Measurements from ENCODE around the gene GDF11.

GDF11 gene

GRCh38 chr12:55715833-55716581 lies 26.9 kb upstream of the GDF11 start, which contains the start of gene BLOC1S1:
Gene BLOC1S1 (plus strand): TSS chr12:55716046. CDS start chr12:55716052, 6 bp downstream.
- peak within 1 kb of the TSS; percentile 95 for H3K27ac Mint-ChIP-seq
- no peaks in the 10 kb centered on the region for H3K36me3 Mint-ChIP-seq (ENCODE audit: low read depth)
- TF ChIP-seq CTCF (IDR thresholded peaks at IDR 0.05), result no peak
- H3K9me3 Mint-ChIP-seq, result no peaks in the 10 kb centered on the region
- peak within 1 kb of the TSS; percentile 88 for H3K4me3 Mint-ChIP-seq
- peak; percentile 94 for DNase-seq
- H3K27me3 Mint-ChIP-seq (ENCODE audit: low read depth, poor library complexity), result peaks cover 26% of the 10 kb centered on the region
- peaks cover 43% of the 10 kb centered on the region for H3K4me1 Mint-ChIP-seq

GRCh38 chr12:55716582-55716957 lies 26.4 kb upstream of the GDF11 start:
- no peak for TF ChIP-seq CTCF (IDR thresholded peaks at IDR 0.05)
- peaks cover 43% of the 10 kb centered on the region for H3K4me1 Mint-ChIP-seq
- no peaks in the 10 kb centered on the region for H3K9me3 Mint-ChIP-seq
- no peaks in the 10 kb centered on the region for H3K36me3 Mint-ChIP-seq (ENCODE audit: low read depth)
- peaks cover 21% of the 10 kb centered on the region for H3K27me3 Mint-ChIP-seq (ENCODE audit: low read depth, poor library complexity)
- DNase-seq, result no peak
- H3K27ac Mint-ChIP-seq, result no peak overlapping the region
- peak overlapping the region; percentile 88 for H3K4me3 Mint-ChIP-seq

GRCh38 chr12:55717011-55718007 lies 25.6 kb upstream of the GDF11 start:
- Mint-ChIP-seq H3K27ac (peak overlapping the region; percentile 92), H3K36me3 (ENCODE audit: low read depth) (no peaks in the 10 kb centered on the region)
- no peak for TF ChIP-seq CTCF (IDR thresholded peaks at IDR 0.05)

DNA sequence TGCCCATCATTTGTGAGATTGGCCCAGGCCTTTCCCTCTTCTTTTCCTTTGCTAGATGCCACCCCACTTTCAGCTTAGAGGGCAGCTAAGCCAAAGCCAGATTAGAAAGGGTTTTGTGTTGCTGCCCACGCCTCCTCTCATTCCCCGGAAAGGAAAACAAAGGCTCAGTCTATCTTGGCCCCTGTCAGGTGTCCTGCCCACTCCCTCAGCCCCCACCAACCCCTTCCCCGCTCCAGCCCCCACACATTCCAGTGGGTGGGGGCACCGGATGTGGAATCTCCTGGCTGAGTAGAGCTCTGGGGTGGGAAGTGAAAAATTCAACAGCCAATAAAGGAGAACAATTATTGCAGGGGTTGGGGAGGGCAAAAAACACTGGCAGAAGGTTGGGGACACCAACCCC lies 24.9 kb upstream of the GDF11 start:
- H3K27ac Mint-ChIP-seq, result peak overlapping the region; percentile 92
- peaks cover 8% of the 10 kb centered on the region for H3K27me3 Mint-ChIP-seq (ENCODE audit: low read depth, poor library complexity)
- peaks cover 44% of the 10 kb centered on the region for H3K4me1 Mint-ChIP-seq
- no peaks in the 10 kb centered on the region for H3K9me3 Mint-ChIP-seq
- peak; percentile 46 for DNase-seq
- H3K36me3 Mint-ChIP-seq (ENCODE audit: low read depth), result peaks cover under 1% of the 10 kb centered on the region
- H3K4me3 Mint-ChIP-seq, result peak overlapping the region; percentile 88
- no peak for TF ChIP-seq CTCF (IDR thresholded peaks at IDR 0.05)

More at GRCh38 chr12:55717011-55718007, 25.6 kb upstream of the GDF11 start:
- DNase-seq, result no peak
- Mint-ChIP-seq H3K4me3 (peak overlapping the region; percentile 88), H3K9me3 (no peaks in the 10 kb centered on the region), H3K4me1 (peaks cover 43% of the 10 kb centered on the region), H3K27me3 (ENCODE audit: low read depth, poor library complexity) (peaks cover 13% of the 10 kb centered on the region)

DNA sequence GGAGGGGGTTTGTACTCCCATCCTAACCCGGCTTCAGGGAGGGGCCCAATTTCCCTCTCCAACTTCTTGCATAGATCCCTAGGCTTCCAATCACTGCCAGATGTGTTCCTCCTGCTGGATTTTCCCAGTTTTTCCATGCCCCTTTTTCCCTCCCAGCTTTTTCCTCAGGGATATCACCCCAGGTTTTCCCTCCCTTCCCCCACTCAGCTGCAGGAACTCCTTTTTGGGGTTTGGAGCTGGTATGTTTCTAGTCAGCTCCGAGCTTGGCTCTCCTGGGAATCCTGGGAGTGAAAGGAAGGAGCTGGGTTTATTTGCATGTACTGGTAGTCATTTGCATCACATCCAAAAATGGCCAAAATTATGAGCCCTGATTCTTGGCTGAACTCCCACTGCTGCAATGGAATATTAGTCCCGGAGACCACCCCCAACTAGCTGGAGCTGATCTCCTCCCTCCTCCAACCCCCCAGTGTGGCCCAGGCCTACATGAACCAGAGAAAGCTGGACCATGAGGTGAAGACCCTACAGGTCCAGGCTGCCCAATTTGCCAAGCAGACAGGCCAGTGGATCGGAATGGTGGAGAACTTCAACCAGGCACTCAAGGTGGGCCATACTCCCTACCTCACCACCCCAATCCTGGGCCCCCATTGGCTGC lies 24.2 kb upstream of the GDF11 start:
- Mint-ChIP-seq H3K9me3 (no peaks in the 10 kb centered on the region), H3K36me3 (ENCODE audit: low read depth) (peaks cover 8% of the 10 kb centered on the region), H3K27ac (peak overlapping the region; percentile 92), H3K27me3 (ENCODE audit: low read depth, poor library complexity) (peaks cover 5% of the 10 kb centered on the region), H3K4me3 (peak overlapping the region; percentile 88), H3K4me1 (peaks cover 51% of the 10 kb centered on the region)
- no peak for TF ChIP-seq CTCF (IDR thresholded peaks at IDR 0.05)
- no peak for DNase-seq
